DOHH2 (cell line): ENCODE measurements around the gene COL4A1.

Experiments used
- EZH2phosphoT487 ChIP-seq: fragments of 200-600 bp; sonication (generic); IDR thresholded peaks from 2 replicates; pipeline ENCODE4 v1.6.1; 2017; ENCODE audit warnings: borderline replicate concordance, mild to moderate bottlenecking, antibody characterized with exemption, low read length, moderate library complexity, mixed read lengths
- TF ChIP-seq, protein P1 (sequence below): fragments of 200-600 bp; sonication (generic); IDR thresholded peaks from one replicate; pipeline ENCODE4 v1.5.1; 2014; ENCODE audit warnings: antibody characterized with exemption, mild to moderate bottlenecking, low read depth, low read length; ENCODE audit not compliant: poor library complexity, severe bottlenecking

- TF ChIP-seq, protein P1, sequence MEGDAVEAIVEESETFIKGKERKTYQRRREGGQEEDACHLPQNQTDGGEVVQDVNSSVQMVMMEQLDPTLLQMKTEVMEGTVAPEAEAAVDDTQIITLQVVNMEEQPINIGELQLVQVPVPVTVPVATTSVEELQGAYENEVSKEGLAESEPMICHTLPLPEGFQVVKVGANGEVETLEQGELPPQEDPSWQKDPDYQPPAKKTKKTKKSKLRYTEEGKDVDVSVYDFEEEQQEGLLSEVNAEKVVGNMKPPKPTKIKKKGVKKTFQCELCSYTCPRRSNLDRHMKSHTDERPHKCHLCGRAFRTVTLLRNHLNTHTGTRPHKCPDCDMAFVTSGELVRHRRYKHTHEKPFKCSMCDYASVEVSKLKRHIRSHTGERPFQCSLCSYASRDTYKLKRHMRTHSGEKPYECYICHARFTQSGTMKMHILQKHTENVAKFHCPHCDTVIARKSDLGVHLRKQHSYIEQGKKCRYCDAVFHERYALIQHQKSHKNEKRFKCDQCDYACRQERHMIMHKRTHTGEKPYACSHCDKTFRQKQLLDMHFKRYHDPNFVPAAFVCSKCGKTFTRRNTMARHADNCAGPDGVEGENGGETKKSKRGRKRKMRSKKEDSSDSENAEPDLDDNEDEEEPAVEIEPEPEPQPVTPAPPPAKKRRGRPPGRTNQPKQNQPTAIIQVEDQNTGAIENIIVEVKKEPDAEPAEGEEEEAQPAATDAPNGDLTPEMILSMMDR = no peak
- no peak for TF ChIP-seq EZH2phosphoT487
Measured at GRCh38 chr13:110228936-110229904, 77.7 kb downstream of the COL4A1 start.
